HG03039 (cell line): ENCODE data around the gene LTBP2.
"Not testable (repeated sequence)": the region's sequence is repeated elsewhere in the genome, so short reads cannot be mapped to it uniquely, and the experiment has no call there.

Experiments
- ATAC-seq: cut with Tn5 transposase; IDR thresholded peaks from one replicate; pipeline ENCODE4 v1.9.1; 2021; ENCODE audit warnings: mild to moderate bottlenecking, moderate library complexity; ENCODE audit not compliant: unreplicated experiment

LTBP2 gene

GRCh38 chr14:74463697-74464096, 148.3 kb downstream of the LTBP2 start:
- ATAC-seq = no peak

GRCh38 chr14:74462993-74463392, 149.0 kb downstream of the LTBP2 start:
- no peak for ATAC-seq

GRCh38 chr14:74459976-74460375, 152.1 kb downstream of the LTBP2 start:
- no peak for ATAC-seq

GRCh38 chr14:74459289-74459946, 152.6 kb downstream of the LTBP2 start:
- ATAC-seq = no peak

- ATAC-seq = no peak
These were observed 154.5 kb downstream of the LTBP2 start for GRCh38 chr14:74457565-74457895.

GRCh38 chr14:74456684-74457564, 155.1 kb downstream of the LTBP2 start:
- no peak for ATAC-seq

- not testable (repeated sequence) for ATAC-seq
These were observed 157.6 kb downstream of the LTBP2 start for GRCh38 chr14:74454397-74454796.
